GM19372 (cell line): ENCODE results near the gene ZBTB8B.

Experiments
- ATAC-seq: cut with Tn5 transposase; IDR thresholded peaks from one replicate; pipeline ENCODE4 v1.9.1; 2021; ENCODE audit warnings: mild to moderate bottlenecking, low read depth, moderate library complexity; ENCODE audit not compliant: unreplicated experiment

The ZBTB8B gene

GRCh38 chr1:32501865-32502264, 37.0 kb downstream of the ZBTB8B start:
- no peak for ATAC-seq

GRCh38 chr1:32503153-32503552, 38.3 kb downstream of the ZBTB8B start:
- ATAC-seq = no peak

GRCh38 chr1:32507021-32507420, 42.1 kb downstream of the ZBTB8B start:
- no peak for ATAC-seq

- ATAC-seq = no peak
Measured at GRCh38 chr1:32508761-32509160, 43.9 kb downstream of the ZBTB8B start.

DNA sequence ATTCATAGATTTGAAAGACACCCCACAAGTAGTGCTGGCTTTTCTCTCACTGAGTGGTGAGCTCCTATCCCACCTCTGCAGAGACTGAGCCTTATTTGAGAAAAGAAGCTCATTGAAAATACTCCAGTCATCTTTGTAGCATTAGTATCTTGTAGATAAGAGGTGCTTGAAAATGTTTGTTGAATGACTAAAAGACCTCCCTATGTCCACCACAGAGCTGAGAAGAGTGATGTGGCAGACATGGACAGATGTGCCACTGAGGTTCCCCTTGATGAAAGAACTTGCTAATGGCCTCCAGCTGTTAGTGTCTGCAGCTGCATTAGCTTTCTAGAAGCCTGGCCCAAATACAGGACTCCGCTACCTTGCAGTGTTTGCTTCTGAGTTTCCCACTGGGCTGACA, 45.1 kb downstream of the ZBTB8B start:
- ATAC-seq = no peak
